ENCODE results near the gene NSFL1C.
A peak's percentile ranks its signal among the peaks of the same experiment; 100 is the strongest.

Gene NSFL1C

DNA sequence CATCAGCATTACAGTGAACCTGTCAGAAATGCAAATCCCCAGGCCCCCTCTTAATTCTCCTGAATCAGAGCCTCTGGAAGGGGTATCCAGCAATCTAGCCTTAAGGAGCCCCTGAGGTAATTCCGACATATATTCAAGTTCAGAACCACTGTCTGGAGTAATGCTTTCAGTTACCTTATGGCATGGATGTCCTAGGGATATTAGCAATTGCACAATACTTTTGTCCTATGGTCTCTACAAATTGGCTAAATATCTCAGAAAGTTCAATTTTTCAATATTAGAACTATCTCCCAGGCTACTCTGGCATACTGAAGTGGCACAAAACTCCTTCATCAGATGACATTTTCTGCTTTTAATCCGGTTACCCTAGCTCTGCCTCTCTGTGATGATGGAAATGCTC is 6.4 kb downstream of the NSFL1C start:
- DNase-seq = no peak

DNA sequence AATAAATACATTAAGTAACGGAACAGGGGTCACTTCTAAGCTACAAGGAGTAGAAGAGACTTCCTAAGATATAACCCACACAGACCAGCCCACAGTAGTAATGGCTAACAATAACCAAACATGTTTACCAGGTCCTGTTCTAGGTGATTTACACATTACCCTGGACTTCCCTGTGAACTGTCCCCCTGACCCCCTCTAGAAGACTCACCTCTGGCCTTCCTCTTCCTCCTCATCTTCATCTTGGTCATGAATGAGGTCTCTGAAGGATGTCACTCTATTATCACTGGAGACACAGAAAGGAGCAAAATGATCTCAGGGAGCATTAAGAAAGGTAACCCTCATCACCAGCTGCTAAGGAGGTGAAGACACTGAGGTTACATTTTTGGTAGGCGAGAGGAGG is 8.7 kb downstream of the NSFL1C start:
- DNase-seq = no peak

DNA sequence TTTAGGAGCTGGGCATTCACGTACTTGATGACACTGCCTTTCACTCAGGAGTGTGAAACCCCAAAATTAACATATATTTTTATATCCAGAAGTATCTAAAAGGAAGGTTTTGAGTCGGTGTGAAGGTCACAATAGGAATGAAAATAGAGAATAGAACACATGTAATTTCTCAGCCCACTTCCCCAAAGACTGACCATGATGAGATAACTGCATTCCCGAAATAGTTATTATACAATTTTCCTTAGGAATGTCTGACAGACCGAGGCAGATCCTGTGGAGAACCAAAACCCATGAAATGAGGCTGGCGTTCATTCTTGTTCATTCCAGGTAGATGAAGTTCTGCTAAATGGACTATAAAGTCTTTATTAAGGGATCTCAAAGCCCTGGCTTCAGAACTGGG is 10.3 kb downstream of the NSFL1C start:
- DNase-seq = no peak

DNA sequence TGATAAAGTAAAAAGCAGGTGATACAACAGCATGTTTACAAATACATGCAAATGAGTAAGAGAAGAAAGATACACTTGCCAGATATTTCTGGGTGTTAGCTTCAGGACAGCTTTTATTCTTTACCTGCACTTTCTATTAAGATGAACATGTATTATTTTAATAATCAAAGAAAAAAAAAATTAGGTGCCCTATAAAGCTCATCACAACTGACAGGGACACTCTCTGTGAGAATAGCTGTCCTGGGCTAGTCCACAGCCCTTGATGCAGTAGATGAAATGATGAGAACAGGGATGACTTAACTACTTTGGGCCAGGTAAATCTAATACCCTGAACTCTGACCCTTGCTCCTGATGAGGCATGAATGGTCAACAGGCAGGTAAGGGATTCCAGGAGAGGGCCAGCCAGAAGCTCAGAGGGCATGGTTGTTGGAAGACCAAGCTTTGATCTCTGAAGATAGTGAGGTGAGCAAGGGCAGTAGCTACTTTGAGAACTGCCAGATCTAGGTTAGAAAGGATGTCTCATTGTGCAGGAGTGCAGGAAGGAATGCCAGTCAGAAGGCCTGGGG is 15.6 kb downstream of the NSFL1C start:
- DNase-seq = no peak

- no peak for DNase-seq
Observed at GRCh38 chr20:1449370-1449769, 17.3 kb downstream of the NSFL1C start.

DNA sequence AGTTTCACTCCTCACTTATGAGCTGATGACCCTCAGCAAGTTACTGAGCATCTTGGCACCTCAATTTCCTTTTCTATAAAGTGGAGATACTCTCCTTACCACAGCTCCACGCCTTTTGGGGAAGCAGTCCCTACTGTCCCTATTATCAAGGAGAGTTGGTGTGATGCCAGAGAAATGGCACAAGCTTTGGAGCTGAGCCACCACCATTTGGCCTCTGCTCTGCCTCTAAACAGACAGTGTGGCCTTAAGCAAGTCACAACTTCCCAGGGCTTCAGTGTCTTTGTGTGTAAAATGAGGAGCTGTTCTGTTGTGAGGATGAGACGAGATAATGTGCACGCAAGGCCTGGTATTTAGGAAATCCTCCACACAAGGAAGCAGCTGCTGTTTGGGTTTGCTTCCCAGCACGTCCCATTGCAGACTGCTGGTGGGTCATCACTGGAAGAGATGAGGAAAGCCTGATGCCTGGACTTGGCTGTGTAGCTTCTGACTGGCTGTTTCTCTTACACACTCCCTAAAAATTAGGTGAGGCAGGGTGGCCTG is 18.5 kb downstream of the NSFL1C start:
- DNase-seq = no peak

- no peak for DNase-seq
Observed at GRCh38 chr20:1446536-1446935, 20.1 kb downstream of the NSFL1C start.

GRCh38 chr20:1443085-1443484 is 23.6 kb downstream of the NSFL1C start:
- DNase-seq = no peak

DNA sequence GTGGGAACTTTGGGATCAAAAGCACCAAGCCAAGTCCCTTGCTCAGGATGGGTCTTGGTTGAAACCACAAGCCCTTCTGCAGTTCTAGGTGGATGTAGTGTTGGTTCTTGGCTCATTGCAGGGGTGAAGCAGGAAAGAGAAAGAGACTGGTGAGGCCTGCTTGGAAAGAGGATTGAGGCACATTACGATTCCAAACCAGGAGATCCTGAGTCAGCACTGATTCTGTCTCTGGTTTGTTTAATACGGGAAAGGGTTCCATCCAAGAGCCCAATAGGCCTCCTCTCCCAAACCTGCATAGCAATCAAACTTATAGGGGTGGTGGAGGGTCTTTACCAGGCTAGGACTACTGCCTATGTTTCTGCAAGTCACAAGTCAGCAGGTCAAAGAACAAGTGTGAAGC is 24.3 kb downstream of the NSFL1C start:
- DNase-seq = no peak

- DNase-seq = no peak
Observed at GRCh38 chr20:1441133-1441532, 25.5 kb downstream of the NSFL1C start.

DNA sequence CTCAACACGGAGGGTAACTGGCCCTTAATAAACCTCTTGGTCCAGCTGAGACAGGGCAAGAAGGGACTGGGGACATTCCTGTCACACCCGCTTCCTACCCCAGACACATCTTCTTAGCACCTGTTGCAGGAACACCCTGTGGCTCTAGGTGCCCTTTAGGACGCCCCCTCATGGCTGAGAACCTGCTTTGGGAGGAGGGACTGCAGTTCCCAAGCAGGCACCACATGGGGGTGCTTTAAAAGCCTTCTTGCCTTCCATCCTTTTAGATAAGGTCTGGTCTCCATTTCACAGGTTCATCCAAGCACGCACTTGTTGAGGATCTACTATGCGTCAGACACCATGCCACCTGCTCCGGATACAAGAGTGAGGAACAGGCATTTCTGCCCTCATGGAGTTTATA is 26.6 kb downstream of the NSFL1C start:
- peak in 1 of 2 experiments; percentile 23 for DNase-seq

DNA sequence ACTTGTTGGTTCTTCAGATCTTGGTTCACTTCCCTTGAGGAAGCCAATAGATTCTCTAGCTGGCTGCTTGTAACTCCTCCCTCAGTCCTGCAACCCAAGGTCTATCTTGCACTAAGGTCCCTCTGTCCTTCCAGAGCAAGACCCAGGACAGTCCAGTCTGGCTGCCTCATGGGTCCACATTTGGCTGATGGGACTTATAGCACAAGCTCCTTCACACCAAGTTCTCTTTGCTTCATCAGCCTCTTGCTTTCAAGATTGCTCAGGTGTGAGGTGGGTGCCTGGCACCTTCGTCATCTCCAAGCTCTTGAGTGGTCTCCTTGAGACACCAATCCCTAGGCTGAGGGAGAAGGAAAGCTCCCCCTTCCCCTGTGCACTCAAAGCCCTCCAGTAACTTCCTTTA is 28.3 kb downstream of the NSFL1C start:
- DNase-seq = peak; percentile 18 to 20

DNA sequence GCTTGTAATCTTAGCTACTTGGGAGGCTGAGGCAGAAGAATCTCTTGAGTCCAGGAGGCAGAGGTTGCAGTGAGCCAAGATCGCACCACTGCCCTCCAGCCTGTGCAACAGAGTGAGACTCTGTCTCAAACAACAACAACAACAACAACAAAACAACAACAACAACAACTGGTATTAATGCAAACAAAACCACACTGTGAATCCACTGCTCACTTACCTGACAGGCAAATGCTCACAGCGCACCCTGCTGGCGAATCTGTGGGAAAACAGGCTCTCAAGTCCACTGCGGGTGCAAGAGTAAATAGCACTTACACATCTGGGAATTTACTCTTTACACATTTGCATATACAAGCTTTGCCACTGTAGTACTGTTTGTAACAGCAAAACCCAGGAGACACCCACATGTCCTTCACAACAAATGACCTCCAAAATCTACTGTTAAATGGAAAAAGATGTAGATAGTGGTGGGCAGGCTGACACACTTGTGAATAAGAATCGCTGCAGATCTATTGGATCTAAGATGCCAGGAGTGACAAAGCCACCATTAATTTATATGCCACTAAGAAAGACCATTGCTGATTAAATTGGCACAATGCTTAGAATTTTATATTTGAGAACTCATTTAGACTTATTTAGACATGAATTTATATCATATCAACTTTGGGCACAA is 29.3 kb downstream of the NSFL1C start:
- DNase-seq = peak; percentile 54 to 67

DNA sequence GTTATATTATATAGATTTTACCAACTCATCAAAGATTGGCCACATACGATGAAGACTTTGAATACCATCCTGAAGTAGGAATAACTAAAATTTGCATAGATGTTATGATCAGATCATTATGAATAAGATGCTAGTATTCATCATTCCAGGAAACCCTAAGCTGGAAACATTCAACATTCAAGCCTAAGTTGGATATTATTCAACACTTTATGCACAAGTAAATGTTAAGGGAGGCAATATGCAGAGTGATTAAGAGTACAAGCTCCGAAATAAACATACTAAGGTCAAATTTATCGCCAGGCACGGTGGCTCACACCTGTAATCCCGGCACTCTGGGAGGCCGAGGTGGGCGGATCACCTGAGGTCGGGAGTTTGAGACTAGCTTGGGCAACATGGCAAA is 30.4 kb downstream of the NSFL1C start:
- no peak for DNase-seq

DNA sequence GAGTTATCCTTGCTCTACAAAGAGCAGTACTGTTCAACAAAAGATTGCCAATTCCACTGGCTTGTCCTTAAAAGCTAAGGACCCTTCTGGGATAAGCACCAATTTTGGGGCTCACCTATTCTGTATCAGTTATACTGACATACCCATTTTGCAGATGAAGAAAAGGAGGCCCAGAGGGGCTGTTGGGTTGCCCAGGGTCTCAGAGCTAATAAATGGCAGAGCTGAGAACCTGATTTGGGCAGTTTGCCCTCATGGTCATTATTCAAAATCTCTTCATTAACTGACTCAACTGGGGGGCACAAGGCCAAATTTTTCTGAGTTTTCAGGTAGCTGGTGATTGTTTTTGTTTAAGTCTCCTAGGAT is 31.3 kb downstream of the NSFL1C start:
- DNase-seq = no peak

DNA sequence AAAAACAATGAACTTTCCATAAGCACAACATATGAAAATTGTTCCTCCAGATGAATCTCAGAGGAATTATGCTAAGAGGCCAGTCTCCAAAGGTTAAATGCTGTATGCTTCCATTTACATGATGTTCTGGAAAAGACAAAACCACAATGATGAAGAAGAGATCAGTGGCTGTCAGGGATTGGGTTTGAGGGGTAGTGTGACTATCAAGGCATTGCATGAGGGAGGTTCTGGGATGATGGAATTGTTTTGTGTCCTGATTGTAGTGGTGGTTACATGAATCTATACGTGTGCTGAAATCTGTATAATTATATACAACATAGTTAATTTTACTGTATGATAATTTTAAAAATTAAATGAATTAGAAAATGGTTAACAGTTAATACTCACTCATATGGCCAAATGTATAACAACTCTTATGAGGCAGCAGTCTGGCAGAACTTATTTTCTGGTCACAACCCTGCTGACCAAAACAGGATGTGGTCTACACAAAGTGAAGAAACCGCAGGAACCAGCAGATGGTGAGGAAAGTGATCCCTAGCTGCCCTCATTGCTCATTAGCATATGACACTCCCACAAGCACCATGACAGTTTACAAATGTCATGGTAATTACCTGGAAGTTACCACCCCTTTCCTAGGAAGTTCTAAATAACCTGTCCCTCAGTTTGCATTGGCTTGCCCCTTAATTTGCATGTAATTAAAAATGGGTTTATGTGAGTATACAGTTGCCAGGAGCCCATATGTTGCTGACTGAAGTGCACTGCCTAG is 31.9 kb downstream of the NSFL1C start:
- peak; percentile 90 to 92 for DNase-seq

DNA sequence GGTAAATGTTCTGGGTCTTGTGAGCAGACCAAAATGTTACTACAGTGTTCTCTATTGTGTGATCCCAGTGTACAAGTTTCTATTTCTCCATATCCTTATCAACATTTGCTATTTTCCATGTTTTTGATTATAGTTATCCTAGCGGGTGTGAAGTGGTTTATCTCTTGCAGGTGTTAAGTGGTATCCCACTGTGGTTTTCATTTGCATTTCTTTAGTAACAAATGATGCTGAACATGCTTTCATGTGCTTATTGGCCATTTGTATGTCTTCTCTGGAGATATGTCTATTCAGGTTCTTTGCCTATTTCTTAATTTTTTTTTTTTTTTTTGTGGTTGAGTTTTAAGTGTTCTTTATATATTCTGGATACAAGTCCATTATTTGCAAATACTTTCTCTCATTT is 35.5 kb downstream of the NSFL1C start:
- DNase-seq = no peak

DNA sequence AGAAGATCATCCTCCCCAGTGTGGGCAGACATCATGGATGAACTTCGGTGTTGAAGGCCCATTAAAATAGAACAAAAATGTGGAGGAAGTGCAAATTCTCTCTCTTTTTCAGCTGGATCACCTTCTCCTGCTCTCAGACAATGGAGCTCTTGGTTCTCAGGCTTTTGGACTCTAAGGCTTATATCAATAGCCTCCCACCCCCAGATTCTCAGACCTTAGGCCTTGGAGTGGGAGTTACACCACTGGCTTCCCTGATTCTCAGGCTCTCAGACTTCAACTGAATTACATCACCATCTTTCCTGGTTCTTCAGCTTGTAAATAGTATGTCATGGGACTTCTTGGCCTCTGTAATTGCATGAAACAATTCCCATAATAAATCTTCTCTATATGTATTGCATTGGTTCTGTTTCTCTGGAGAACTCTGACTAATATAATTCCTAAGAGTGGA is 36.6 kb downstream of the NSFL1C start:
- DNase-seq = no peak

GRCh38 chr20:1429143-1429728 is 37.4 kb downstream of the NSFL1C start:
- no peak for DNase-seq

DNA sequence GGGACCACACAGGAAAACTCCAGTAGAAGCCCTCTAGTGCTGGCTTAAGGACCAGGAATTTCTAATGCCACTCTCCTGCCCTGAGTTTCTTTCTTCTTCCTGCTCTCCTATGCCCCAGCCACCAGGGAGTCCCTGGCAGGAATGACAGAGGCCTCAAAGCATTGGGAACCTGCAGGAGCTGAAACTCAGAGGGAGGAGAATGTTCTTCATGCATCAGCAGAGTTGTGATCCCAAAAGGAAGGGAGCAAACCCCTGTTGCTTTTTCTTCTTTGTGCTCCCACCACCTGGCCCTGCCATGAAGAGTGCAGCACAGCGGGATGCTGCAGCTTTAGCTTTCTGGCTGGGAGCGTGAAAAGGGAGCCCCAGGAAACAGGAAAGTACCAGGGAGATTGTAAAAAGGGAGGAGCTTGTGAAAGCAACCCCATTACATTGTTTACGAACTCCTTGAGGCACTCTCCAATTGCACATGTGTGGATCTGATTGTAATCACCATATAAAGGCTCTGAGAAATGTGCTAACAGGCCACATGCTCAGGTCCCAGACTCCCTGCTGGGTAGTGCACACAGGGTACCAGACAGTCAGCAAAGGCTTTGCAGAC is 39.1 kb downstream of the NSFL1C start:
- no peak for DNase-seq

GRCh38 chr20:1426231-1426849 is 40.3 kb downstream of the NSFL1C start:
- DNase-seq = no peak

DNA sequence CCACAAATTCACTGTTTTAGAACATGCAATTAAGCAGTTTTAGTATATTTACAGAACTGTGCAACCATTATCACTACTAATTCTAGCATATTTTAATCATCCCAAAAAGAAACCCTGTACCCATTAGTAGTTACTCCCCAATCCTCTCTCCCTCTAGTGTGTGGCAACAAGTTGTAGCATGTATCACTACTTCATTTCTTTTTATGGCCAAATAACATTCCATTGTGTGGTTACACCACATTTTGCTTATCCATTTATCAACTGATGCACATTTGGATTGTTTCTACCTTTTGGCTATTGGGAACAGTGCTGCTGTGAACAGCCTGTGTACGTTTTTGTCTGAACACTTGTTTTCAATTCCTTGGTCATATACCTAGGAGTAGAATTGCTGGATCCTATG is 42.3 kb downstream of the NSFL1C start:
- DNase-seq = no peak

DNA sequence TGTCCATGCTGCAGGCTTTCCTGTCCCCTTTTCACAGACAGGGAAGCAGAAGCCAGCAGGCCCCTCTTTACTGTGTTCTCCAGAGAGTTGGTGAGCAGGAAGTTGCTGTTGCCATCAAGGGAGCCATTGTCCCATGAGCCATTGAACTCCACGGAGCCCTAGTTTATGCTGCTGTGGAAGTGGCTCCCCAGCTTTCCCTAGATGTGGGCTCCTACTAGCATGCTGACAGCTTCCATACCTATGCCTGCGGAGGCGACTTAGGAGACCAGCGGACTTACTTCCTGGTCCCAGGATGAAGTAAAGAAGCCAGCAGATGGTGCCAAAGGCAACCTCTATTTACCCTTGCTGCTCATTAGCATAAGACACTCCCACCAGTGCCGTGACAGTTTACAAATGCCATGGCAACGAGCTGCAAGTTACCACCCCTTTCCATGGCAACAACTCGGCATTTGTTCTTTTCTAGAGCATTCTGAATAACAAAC is 43.0 kb downstream of the NSFL1C start:
- DNase-seq = no peak
